ENCODE results near the gene PRKAA1. TPM values are rescaled to one million over a fixed set of nuclear protein-coding genes. Genes with fewer than 3 reads are reported as not detected.

The PRKAA1 gene
- total and polyA plus RNA-seq, 2 donors (not counting 1 experiment from before 2014, with no cell fraction given) = 39.9 to 107 TPM

GRCh38 chr5:40774623-40775022 lies 23.6 kb downstream of the PRKAA1 start:
- Histone ChIP-seq H3K27me3 (replicated peaks in 1 of 4; ENCODE audit: control extremely low read depth in 1 of 4, control insufficient read depth in 3 of 4, insufficient read depth in 4 of 4, low read length in 3 of 4) (no peaks in the 10 kb centered on the region), H2AFZ (ENCODE audit: insufficient read depth, low read depth, low read length, poor library complexity, severe bottlenecking) (no peak overlapping the region), H3K79me2 (ENCODE audit: control insufficient read depth, insufficient read depth, low read length) (peaks cover 18% of the 10 kb centered on the region), H3K9ac (ENCODE audit: low read length) (no peak overlapping the region), H4K20me1 (ENCODE audit: control insufficient read depth, insufficient read depth, low read length, poor library complexity, severe bottlenecking) (peaks cover 34% of the 10 kb centered on the region), H3K36me3 (replicated peaks in 1 of 2; ENCODE audit: control extremely low read depth in 1 of 2, control insufficient read depth in 1 of 2, extremely low read depth in 1 of 2, insufficient read depth in 2 of 2, low read length in 1 of 2) (peaks cover 4 to 52% of the 10 kb centered on the region in 2 experiments), H3K4me3 (ENCODE audit: control extremely low read depth in 1 of 5, extremely low read depth in 1 of 5, insufficient read depth in 1 of 5, low read depth in 2 of 5, low read length in 4 of 5) (no peak overlapping the region), H3K9me3 (ENCODE audit: control extremely low read depth in 1 of 3, control insufficient read depth in 2 of 3, insufficient read depth in 1 of 3, low read length in 2 of 3) (no peaks in the 10 kb centered on the region), H3K4me2 (replicated peaks; ENCODE audit: low read depth, low read length, poor library complexity, severe bottlenecking) (no peak overlapping the region), H3K27ac (ENCODE audit: low read length in 2 of 2) (no peak overlapping the region), H3K4me1 (ENCODE audit: control insufficient read depth in 2 of 2, insufficient read depth in 2 of 2, low read length in 2 of 2) (no peaks in the 10 kb centered on the region)
- DNase-seq = no peak
- CTCF ChIA-PET = no interaction called here
- Mint-ChIP-seq H3K27me3 (no peaks in the 10 kb centered on the region), H3K4me1 (peaks cover 4% of the 10 kb centered on the region), H3K9me3 (ENCODE audit: insufficient read depth) (no peaks in the 10 kb centered on the region), H3K27ac (no peak overlapping the region), H3K4me3 (no peak overlapping the region)
- intact Hi-C loops (cut with micrococcal nuclease) = no loop called here
- no peak for ATAC-seq (ENCODE audit: low read depth)
- WGBS (ENCODE audit: insufficient coverage) = no CpG with 5 or more reads among the region's 1 CpG
- no peak for TF ChIP-seq CTCF (IDR thresholded peaks at IDR 0.05)
- no peak for TF ChIP-seq EZH2 (IDR thresholded peaks at IDR 0.05; ENCODE audit: borderline replicate concordance, insufficient read depth, low read depth, low read length, poor library complexity, severe bottlenecking)
- POLR2A ChIA-PET = no interaction called here

GRCh38 chr5:40770764-40771163 lies 27.4 kb downstream of the PRKAA1 start:
- no peak for ATAC-seq (ENCODE audit: low read depth)
- Histone ChIP-seq H3K36me3 (replicated peaks in 1 of 2; ENCODE audit: control extremely low read depth in 1 of 2, control insufficient read depth in 1 of 2, extremely low read depth in 1 of 2, insufficient read depth in 2 of 2, low read length in 1 of 2) (peaks cover 7 to 70% of the 10 kb centered on the region in 2 experiments), H4K20me1 (ENCODE audit: control insufficient read depth, insufficient read depth, low read length, poor library complexity, severe bottlenecking) (peaks cover 14% of the 10 kb centered on the region), H3K9ac (ENCODE audit: low read length) (no peak overlapping the region), H3K9me3 (ENCODE audit: control extremely low read depth in 1 of 3, control insufficient read depth in 2 of 3, insufficient read depth in 1 of 3, low read length in 2 of 3) (no peaks in the 10 kb centered on the region), H3K79me2 (ENCODE audit: control insufficient read depth, insufficient read depth, low read length) (peaks cover 6% of the 10 kb centered on the region), H3K4me2 (replicated peaks; ENCODE audit: low read depth, low read length, poor library complexity, severe bottlenecking) (no peak overlapping the region), H3K4me1 (ENCODE audit: control insufficient read depth in 2 of 2, insufficient read depth in 2 of 2, low read length in 2 of 2) (no peaks in the 10 kb centered on the region), H3K4me3 (ENCODE audit: control extremely low read depth in 1 of 5, extremely low read depth in 1 of 5, insufficient read depth in 1 of 5, low read depth in 2 of 5, low read length in 4 of 5) (no peak overlapping the region), H3K27ac (ENCODE audit: low read length in 2 of 2) (no peak overlapping the region), H2AFZ (ENCODE audit: insufficient read depth, low read depth, low read length, poor library complexity, severe bottlenecking) (no peak overlapping the region), H3K27me3 (replicated peaks in 1 of 4; ENCODE audit: control extremely low read depth in 1 of 4, control insufficient read depth in 3 of 4, insufficient read depth in 4 of 4, low read length in 3 of 4) (no peaks in the 10 kb centered on the region)
- H3K27ac Mint-ChIP-seq = no peak overlapping the region
- intact Hi-C loops (cut with micrococcal nuclease) = no loop called here
- no peak for DNase-seq
- TF ChIP-seq CTCF (IDR thresholded peaks at IDR 0.05) = no peak
- no peak for TF ChIP-seq EZH2 (IDR thresholded peaks at IDR 0.05; ENCODE audit: borderline replicate concordance, insufficient read depth, low read depth, low read length, poor library complexity, severe bottlenecking)
- H3K4me1 Mint-ChIP-seq = no peaks in the 10 kb centered on the region
- no peaks in the 10 kb centered on the region for H3K9me3 Mint-ChIP-seq (ENCODE audit: insufficient read depth)
- POLR2A ChIA-PET = no interaction called here
- H3K27me3 Mint-ChIP-seq = no peaks in the 10 kb centered on the region
- no peak overlapping the region for H3K4me3 Mint-ChIP-seq
- CTCF ChIA-PET = interaction anchor here (1.0 to 1.6 kb wide), 2 partner anchors 15 to 26 kb away, joined by 3 to 6 read pairs; partner anchors contain the start of gene TTC33
- WGBS (ENCODE audit: insufficient coverage) = no CpG with 5 or more reads among the region's 5 CpGs
